HCT116 (cell line): ENCODE results near the gene RADIL.

Experiments used
- EZH2 ChIP-seq: fragments of 200-600 bp; sonication (generic); IDR thresholded peaks from 2 replicates; pipeline ENCODE4 v1.6.1; 2017; ENCODE audit warnings: antibody characterized with exemption, mixed run types
- POLR2A ChIP-seq: IDR thresholded peaks from 2 replicates; pipeline ENCODE4 v1.7.0; 2011; ENCODE audit warnings: borderline replicate concordance; ENCODE audit not compliant: insufficient read depth, insufficient read length; ENCODE audit errors: extremely low read depth
- POLR2AphosphoS5 ChIP-seq: IDR thresholded peaks from 2 replicates; pipeline ENCODE4 v1.6.1; 2011; ENCODE audit warnings: mild to moderate bottlenecking, low read depth, low read length, moderate library complexity
- RAD21 ChIP-seq: IDR thresholded peaks from 2 replicates; pipeline ENCODE4 v1.6.1; 2012; ENCODE audit warnings: low read depth, mild to moderate bottlenecking
- SP1 ChIP-seq: IDR thresholded peaks from 2 replicates; pipeline ENCODE4 v1.6.1; 2012; ENCODE audit warnings: low read depth
- TCF7L2 ChIP-seq: IDR thresholded peaks from 2 replicates; pipeline ENCODE4 v1.7.0; 2011; ENCODE audit warnings: borderline replicate concordance, inconsistent platforms; ENCODE audit not compliant: insufficient read depth, insufficient read length; ENCODE audit errors: extremely low read depth
- YY1 ChIP-seq: IDR thresholded peaks from 2 replicates; pipeline ENCODE4 v1.6.1; 2011; ENCODE audit warnings: low read length, low read depth, moderate library complexity, mild to moderate bottlenecking; ENCODE audit not compliant: insufficient replicate concordance; ENCODE audit errors: extremely low read depth
- ZFX ChIP-seq: fragments of 450-650 bp; IDR thresholded peaks from 2 replicates; pipeline ENCODE4 v1.6.1; 2017
- TF ChIP-seq, protein P1 (sequence below), 3 experiments: fragments of 200-600 bp in 1 of 3; sonication (generic) in 1 of 3; IDR thresholded peaks in 2 of 3; conservative IDR thresholded peaks in 1 of 3; 2 replicates each; pipeline ENCODE4 v1.5.1; 2012 to 2017; ENCODE audit warnings: low read depth in 2 of 3, low read length in 2 of 3, antibody characterized with exemption in 1 of 3, borderline replicate concordance in 1 of 3, control low read depth in 1 of 3, mild to moderate bottlenecking in 1 of 3, mixed read lengths in 1 of 3, mixed run types in 1 of 3, moderate library complexity in 1 of 3; ENCODE audit not compliant: insufficient read depth in 1 of 3
- TF ChIP-seq, protein P2 (sequence below): IDR thresholded peaks from 2 replicates; pipeline ENCODE4 v1.6.1; 2012; ENCODE audit warnings: low read depth
- TF ChIP-seq, protein P3 (sequence below): IDR thresholded peaks from 2 replicates; pipeline ENCODE4 v1.6.1; 2011; ENCODE audit warnings: mild to moderate bottlenecking, low read length, moderate library complexity; ENCODE audit not compliant: insufficient replicate concordance; ENCODE audit errors: extremely low read depth

DNA sequence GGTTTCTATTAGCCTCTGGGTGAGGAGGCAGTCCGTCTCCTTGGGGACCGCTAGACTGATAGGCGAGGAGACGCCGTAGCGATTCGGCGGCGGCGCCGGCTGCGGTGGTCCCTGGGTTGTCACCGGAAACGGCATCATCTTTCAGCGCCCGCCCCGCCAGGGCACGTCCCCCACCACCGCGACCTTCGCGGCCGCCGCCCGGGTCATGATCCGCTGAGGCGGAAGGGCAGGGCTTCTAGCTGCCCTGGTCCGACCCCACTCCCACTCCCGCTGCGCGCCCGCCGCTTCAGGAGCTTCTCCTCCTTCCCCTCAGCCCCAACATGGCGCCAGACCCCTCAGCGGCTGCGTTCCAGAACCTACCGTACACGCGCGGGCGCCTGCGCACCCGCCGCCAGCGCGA, 21.8 kb downstream of the RADIL start, which contains the start of gene PAPOLB:
- TF ChIP-seq RAD21 = no peak
- TF ChIP-seq, protein P1, sequence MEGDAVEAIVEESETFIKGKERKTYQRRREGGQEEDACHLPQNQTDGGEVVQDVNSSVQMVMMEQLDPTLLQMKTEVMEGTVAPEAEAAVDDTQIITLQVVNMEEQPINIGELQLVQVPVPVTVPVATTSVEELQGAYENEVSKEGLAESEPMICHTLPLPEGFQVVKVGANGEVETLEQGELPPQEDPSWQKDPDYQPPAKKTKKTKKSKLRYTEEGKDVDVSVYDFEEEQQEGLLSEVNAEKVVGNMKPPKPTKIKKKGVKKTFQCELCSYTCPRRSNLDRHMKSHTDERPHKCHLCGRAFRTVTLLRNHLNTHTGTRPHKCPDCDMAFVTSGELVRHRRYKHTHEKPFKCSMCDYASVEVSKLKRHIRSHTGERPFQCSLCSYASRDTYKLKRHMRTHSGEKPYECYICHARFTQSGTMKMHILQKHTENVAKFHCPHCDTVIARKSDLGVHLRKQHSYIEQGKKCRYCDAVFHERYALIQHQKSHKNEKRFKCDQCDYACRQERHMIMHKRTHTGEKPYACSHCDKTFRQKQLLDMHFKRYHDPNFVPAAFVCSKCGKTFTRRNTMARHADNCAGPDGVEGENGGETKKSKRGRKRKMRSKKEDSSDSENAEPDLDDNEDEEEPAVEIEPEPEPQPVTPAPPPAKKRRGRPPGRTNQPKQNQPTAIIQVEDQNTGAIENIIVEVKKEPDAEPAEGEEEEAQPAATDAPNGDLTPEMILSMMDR (IDR thresholded peaks at IDR 0.05 in 2 of 3, conservative IDR thresholded peaks at IDR 0.05 in 1 of 3; ENCODE audit: borderline replicate concordance in 1 of 3, insufficient read depth in 1 of 3, low read depth in 2 of 3, low read length in 2 of 3) = no peak
- TF ChIP-seq POLR2AphosphoS5 = no peak
- TF ChIP-seq, protein P2, sequence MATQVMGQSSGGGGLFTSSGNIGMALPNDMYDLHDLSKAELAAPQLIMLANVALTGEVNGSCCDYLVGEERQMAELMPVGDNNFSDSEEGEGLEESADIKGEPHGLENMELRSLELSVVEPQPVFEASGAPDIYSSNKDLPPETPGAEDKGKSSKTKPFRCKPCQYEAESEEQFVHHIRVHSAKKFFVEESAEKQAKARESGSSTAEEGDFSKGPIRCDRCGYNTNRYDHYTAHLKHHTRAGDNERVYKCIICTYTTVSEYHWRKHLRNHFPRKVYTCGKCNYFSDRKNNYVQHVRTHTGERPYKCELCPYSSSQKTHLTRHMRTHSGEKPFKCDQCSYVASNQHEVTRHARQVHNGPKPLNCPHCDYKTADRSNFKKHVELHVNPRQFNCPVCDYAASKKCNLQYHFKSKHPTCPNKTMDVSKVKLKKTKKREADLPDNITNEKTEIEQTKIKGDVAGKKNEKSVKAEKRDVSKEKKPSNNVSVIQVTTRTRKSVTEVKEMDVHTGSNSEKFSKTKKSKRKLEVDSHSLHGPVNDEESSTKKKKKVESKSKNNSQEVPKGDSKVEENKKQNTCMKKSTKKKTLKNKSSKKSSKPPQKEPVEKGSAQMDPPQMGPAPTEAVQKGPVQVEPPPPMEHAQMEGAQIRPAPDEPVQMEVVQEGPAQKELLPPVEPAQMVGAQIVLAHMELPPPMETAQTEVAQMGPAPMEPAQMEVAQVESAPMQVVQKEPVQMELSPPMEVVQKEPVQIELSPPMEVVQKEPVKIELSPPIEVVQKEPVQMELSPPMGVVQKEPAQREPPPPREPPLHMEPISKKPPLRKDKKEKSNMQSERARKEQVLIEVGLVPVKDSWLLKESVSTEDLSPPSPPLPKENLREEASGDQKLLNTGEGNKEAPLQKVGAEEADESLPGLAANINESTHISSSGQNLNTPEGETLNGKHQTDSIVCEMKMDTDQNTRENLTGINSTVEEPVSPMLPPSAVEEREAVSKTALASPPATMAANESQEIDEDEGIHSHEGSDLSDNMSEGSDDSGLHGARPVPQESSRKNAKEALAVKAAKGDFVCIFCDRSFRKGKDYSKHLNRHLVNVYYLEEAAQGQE = no peak
- no peak for TF ChIP-seq TCF7L2
- TF ChIP-seq SP1 = no peak
- no peak for TF ChIP-seq POLR2A
- TF ChIP-seq, protein P3, sequence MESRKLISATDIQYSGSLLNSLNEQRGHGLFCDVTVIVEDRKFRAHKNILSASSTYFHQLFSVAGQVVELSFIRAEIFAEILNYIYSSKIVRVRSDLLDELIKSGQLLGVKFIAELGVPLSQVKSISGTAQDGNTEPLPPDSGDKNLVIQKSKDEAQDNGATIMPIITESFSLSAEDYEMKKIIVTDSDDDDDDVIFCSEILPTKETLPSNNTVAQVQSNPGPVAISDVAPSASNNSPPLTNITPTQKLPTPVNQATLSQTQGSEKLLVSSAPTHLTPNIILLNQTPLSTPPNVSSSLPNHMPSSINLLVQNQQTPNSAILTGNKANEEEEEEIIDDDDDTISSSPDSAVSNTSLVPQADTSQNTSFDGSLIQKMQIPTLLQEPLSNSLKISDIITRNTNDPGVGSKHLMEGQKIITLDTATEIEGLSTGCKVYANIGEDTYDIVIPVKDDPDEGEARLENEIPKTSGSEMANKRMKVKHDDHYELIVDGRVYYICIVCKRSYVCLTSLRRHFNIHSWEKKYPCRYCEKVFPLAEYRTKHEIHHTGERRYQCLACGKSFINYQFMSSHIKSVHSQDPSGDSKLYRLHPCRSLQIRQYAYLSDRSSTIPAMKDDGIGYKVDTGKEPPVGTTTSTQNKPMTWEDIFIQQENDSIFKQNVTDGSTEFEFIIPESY = no peak
- no peak for TF ChIP-seq ZFX
- TF ChIP-seq EZH2 = no peak
- no peak for TF ChIP-seq YY1
